Measurements from ENCODE around the gene MEGF11.

The MEGF11 gene

DNA sequence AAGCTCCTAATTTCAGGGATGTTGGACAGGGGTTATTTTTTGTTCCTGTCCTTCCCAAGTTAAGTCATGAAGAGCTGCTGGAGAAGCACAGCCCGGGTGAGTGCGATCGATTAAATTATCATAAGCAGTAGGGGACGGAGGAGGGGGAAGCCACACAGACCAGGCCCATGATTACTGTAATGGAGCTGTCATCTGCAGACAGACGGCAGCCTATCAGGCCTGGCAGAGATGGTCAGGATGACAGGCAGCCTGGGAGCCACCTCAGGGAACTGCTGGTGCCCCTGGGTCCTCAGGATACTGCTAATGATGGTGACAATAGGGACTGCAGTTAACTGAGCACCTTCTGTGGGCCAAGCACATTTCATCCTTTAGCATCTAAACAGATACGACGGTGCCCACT, 236.6 kb downstream of the MEGF11 start:
- H3K4me2 ChIP-seq (ENCODE audit: low read depth, low read length, poor library complexity, severe bottlenecking) = no peak overlapping the region
- H3F3A ChIP-seq (ENCODE audit: low read depth) = no peaks in the 10 kb centered on the region
- no peak for TF ChIP-seq EZH2phosphoT487 (IDR thresholded peaks at IDR 0.05; ENCODE audit: borderline replicate concordance)
- TF ChIP-seq, protein P1, sequence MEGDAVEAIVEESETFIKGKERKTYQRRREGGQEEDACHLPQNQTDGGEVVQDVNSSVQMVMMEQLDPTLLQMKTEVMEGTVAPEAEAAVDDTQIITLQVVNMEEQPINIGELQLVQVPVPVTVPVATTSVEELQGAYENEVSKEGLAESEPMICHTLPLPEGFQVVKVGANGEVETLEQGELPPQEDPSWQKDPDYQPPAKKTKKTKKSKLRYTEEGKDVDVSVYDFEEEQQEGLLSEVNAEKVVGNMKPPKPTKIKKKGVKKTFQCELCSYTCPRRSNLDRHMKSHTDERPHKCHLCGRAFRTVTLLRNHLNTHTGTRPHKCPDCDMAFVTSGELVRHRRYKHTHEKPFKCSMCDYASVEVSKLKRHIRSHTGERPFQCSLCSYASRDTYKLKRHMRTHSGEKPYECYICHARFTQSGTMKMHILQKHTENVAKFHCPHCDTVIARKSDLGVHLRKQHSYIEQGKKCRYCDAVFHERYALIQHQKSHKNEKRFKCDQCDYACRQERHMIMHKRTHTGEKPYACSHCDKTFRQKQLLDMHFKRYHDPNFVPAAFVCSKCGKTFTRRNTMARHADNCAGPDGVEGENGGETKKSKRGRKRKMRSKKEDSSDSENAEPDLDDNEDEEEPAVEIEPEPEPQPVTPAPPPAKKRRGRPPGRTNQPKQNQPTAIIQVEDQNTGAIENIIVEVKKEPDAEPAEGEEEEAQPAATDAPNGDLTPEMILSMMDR (conservative IDR thresholded peaks at IDR 0.05; ENCODE audit: low read length) = no peak
- H3K9me2 ChIP-seq (replicated peaks; ENCODE audit: low read depth, low read length) = no peaks in the 10 kb centered on the region
- no peak overlapping the region for H3K4me3 ChIP-seq (ENCODE audit: low read length, poor library complexity, severe bottlenecking)
- no peaks in the 10 kb centered on the region for H3K79me2 ChIP-seq (ENCODE audit: insufficient read depth, low read length)
- H3K27me3 ChIP-seq (ENCODE audit: insufficient read depth, low read length, poor library complexity, severe bottlenecking) = no peaks in the 10 kb centered on the region
- H3K4me1 ChIP-seq (ENCODE audit: insufficient read depth, low read length, poor library complexity, severe bottlenecking) = no peaks in the 10 kb centered on the region
- H3K36me3 ChIP-seq (ENCODE audit: insufficient read depth, low read length) = no peaks in the 10 kb centered on the region
- no peaks in the 10 kb centered on the region for H4K20me1 ChIP-seq (ENCODE audit: insufficient read depth, low read length, poor library complexity, severe bottlenecking)
- H3K9ac ChIP-seq (ENCODE audit: low read depth, low read length, poor library complexity, severe bottlenecking) = no peak overlapping the region
- no peaks in the 10 kb centered on the region for H3K9me3 ChIP-seq (ENCODE audit: insufficient read depth, low read depth, low read length)
- no peak overlapping the region for H2AFZ ChIP-seq (ENCODE audit: low read length)

DNA sequence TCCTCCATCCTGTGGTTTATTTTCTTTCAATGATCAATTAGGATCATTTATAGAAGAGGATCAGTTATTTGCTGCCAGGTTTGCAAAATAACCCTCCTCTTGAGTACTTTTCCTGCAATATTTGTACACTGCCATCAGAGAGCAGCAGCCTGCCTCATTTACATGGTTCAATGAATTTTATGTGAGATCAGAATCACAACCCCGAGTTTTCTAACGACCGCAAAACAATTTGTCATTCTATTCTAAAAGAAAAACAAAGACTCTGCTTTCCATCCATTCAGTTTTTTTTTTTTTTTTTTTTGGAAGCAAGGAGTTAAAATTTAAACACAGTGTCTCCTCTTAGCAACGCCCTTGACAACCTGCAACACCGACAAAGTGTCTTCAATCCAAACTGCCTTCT, 237.4 kb downstream of the MEGF11 start:
- TF ChIP-seq, protein P1 (conservative IDR thresholded peaks at IDR 0.05; ENCODE audit: low read length) = no peak
- no peak for TF ChIP-seq EZH2phosphoT487 (IDR thresholded peaks at IDR 0.05; ENCODE audit: borderline replicate concordance)
- Histone ChIP-seq H3K4me3 (ENCODE audit: low read length, poor library complexity, severe bottlenecking) (no peak overlapping the region), H3K79me2 (ENCODE audit: insufficient read depth, low read length) (no peaks in the 10 kb centered on the region), H3K9me3 (ENCODE audit: insufficient read depth, low read depth, low read length) (no peaks in the 10 kb centered on the region), H3K36me3 (ENCODE audit: insufficient read depth, low read length) (no peaks in the 10 kb centered on the region), H3K4me2 (ENCODE audit: low read depth, low read length, poor library complexity, severe bottlenecking) (no peak overlapping the region), H3K4me1 (ENCODE audit: insufficient read depth, low read length, poor library complexity, severe bottlenecking) (no peaks in the 10 kb centered on the region), H4K20me1 (ENCODE audit: insufficient read depth, low read length, poor library complexity, severe bottlenecking) (no peaks in the 10 kb centered on the region), H3K27me3 (ENCODE audit: insufficient read depth, low read length, poor library complexity, severe bottlenecking) (no peaks in the 10 kb centered on the region), H2AFZ (ENCODE audit: low read length) (no peak overlapping the region), H3F3A (ENCODE audit: low read depth) (no peaks in the 10 kb centered on the region), H3K9ac (ENCODE audit: low read depth, low read length, poor library complexity, severe bottlenecking) (no peak overlapping the region), H3K9me2 (replicated peaks; ENCODE audit: low read depth, low read length) (no peaks in the 10 kb centered on the region)

DNA sequence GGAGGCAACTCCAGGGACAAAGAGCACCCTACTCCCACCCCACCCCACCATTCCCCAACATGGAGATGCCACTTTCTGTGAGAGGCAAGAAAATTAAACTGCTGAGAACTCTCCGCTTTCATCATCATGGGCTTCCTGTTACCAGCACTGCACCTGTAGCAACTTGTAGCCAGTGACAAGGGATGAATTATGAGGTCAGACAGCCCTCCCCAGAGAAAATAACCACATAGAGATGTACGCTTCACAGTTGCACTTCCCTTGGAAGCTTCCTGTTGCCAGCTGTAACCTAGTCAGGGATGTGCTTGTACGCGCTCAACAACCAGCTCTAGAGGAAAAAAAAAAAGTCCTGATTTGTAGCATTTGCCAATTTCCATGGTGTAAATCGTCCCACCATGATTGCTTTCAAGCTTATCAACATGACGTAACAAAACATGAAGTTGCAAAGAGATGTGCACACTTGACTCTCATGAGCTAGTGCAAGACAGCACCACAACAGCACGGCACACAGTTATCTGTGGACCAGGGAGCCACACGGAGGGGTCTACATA, 238.8 kb downstream of the MEGF11 start:
- Histone ChIP-seq H3K4me3 (ENCODE audit: low read length, poor library complexity, severe bottlenecking) (no peak overlapping the region), H3K4me2 (ENCODE audit: low read depth, low read length, poor library complexity, severe bottlenecking) (no peak overlapping the region), H3K36me3 (ENCODE audit: insufficient read depth, low read length) (no peaks in the 10 kb centered on the region), H3K27me3 (ENCODE audit: insufficient read depth, low read length, poor library complexity, severe bottlenecking) (no peaks in the 10 kb centered on the region), H3K4me1 (ENCODE audit: insufficient read depth, low read length, poor library complexity, severe bottlenecking) (no peaks in the 10 kb centered on the region), H3K9me2 (replicated peaks; ENCODE audit: low read depth, low read length) (no peaks in the 10 kb centered on the region), H4K20me1 (ENCODE audit: insufficient read depth, low read length, poor library complexity, severe bottlenecking) (no peaks in the 10 kb centered on the region), H3K9ac (ENCODE audit: low read depth, low read length, poor library complexity, severe bottlenecking) (no peak overlapping the region), H3K79me2 (ENCODE audit: insufficient read depth, low read length) (no peaks in the 10 kb centered on the region), H2AFZ (ENCODE audit: low read length) (no peak overlapping the region), H3K9me3 (ENCODE audit: insufficient read depth, low read depth, low read length) (no peaks in the 10 kb centered on the region), H3F3A (ENCODE audit: low read depth) (no peaks in the 10 kb centered on the region)
- TF ChIP-seq EZH2phosphoT487 (IDR thresholded peaks at IDR 0.05; ENCODE audit: borderline replicate concordance) = no peak
- TF ChIP-seq, protein P1 (conservative IDR thresholded peaks at IDR 0.05; ENCODE audit: low read length) = no peak
